NCI-H82 (cell line): ENCODE results near the gene FAM186B.
A peak's percentile ranks its signal among the peaks of the same experiment; 100 is the strongest.

Experiments used
- DNase-seq: peaks from one replicate; lab custom pipeline; 2025; lab: John Stamatoyannopoulos, UW

FAM186B gene

DNA sequence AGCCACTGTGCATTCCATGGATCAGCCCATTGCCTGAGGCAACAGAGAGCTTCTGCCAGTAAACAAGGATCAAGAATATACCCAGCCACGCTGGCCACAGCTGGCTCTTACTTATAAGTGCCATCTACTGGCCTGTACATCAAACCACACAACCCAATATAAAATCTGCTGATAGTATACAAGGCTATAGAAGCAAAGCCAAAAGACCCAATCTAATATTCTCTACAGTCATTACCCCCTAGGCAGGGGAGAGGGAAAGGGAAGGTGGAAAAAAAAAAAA is 4.4 kb upstream of the FAM186B start:
- DNase-seq, result peak; percentile 40

DNA sequence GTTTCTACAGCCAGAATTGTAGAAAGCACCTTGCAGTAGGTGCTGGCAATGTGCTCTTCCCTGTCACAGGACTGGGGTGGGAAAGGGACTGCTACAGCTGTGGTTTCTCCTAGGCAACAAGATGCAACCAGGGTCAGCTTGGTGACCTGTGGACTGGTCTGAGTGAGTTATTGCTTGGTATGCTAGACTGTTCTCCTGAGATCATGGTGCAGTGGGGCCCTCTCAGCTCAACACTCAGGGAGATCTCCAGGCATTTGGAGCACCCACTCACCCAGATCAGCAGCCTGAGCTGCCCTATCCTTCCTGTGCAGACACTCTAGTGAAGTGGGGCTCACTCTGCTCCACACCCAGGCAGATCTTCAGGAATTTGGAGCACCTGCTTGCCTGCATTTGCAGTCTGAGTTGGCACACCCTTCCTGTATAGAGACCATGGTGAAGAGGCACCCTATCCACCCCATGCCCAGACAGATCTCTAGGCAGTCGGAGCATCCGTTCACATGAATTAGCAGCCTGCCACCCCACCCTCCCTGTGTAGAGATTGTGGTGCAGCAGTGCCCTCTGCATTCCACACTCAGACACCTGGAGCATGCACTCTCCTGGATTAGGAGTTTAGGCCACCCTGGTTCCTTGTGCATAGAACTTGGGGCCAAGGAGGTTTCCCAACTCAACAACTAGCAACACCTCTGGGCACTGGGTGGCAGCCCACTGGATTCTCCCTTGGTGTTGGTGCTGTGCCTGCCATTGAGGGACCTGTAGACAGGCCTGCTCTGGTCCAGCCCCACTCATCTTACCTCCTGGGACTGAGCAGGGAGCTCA is 3.8 kb upstream of the FAM186B start:
- DNase-seq, result no peak

DNA sequence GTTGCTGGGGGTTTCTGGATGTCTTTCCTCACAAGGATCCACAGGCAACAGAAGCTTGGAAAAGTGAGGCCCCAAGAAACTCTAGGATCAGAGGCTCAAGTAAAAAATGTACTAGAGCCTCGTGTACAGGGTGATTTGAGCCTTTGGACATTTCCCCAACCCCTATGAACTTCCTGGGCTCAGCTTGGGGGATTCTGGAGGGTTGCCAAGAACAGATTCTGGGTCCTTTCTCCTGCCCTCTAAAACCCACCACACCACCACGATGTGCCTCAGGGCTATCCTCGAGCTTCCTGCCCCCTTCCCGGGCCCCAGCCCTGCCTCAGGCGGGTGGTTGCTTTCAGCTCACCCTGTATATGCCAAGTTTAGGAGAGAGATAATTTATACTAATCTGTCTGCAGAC is 583 bp downstream of the FAM186B start:
- DNase-seq, result no peak

DNA sequence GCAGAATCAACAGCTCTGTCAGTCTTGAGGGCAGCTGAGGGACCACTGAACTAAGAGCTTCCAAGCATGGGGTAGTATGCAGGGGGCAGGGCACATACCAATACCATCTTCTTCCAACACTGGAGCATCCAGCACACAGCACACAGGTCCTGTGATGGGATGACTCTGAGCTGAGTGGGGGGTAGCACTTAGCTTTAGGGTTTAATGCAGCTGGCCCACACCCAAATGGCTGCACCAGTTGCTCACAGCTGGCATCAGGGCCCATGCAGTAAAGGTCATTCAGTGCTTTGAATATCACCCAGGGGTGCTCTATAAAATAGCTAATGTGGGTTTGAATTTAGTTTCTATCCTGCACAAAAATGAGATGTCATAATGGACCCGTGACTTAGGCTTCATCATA is 1.7 kb downstream of the FAM186B start:
- DNase-seq, result no peak

DNA sequence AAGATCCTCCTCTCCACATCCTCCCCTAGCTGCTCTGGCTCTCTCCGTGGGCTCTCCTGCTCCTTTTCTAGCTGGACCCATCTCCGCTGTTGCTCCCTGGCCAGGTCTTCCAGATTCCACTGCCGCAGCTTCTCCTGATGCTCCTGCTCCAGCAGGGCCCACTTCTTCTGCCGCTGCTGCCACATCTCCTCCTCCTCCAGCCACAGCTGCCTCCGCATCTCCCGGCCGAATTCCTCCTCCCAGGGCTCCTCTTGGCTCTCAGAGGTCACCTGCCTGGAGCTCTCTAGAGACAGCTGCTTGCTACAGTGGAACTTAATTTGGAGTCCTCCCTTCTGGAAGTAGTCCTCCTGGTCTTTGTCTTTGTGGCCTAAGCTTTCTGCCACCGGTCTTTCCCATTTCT is 5.5 kb downstream of the FAM186B start:
- DNase-seq, result no peak

DNA sequence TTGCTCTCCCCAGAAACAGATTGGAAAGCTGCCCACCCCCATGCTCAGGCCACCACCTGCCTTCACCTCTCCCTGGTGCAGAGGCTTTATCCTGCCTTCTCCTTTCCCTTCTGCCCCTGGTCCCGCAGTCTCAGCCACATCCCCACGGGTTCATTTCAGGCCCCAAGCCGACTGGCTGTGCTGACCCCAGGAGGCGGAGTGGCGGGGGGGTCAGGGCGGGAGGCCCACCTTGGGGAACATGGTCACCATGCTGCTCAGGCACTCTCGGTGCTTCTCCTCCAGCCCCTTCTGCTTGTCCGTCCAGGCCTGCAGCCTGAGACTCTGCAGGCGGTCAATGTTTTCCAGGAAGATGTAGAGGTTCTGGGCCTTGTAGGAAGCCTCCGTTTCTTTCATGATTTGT is 6.9 kb downstream of the FAM186B start:
- no peak for DNase-seq

DNA sequence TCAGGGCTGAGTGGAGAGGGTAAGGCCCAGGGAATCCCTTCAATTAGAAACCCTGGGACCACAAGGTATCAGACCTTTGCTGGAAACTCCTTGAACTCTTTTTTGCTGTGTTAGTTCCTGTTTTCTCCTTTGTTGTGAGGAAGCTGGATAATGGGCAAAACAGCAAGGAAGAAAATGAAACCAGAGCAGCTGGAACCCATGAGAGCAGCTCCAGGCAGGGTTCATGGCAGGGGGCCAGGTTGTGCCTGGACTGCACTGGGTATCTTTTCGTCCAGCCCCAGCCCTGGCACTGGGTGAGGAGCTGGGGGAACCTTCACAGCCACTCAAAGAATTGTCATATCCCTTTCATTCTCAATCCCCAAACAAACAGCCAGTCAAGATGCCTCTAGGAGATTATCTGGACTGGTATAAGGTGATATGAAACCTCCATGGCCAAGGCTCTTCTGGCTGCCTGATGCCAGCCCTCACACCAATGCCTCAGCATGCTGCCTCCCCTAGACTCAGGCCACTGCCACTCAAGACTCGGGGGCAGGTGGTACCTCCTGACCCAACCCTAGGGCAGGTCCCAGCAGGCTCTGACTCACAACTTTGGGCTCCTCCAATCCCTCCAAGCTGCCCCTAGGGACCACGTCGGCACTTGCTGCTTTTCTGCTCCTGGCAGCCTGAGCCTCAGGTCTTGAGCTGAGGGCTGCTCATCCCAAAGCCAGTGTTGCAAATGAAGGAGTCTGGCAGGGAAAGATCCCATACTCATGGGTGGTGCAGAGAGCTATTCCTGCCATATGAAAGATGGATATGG is 16.5 kb downstream of the FAM186B start:
- no peak for DNase-seq

DNA sequence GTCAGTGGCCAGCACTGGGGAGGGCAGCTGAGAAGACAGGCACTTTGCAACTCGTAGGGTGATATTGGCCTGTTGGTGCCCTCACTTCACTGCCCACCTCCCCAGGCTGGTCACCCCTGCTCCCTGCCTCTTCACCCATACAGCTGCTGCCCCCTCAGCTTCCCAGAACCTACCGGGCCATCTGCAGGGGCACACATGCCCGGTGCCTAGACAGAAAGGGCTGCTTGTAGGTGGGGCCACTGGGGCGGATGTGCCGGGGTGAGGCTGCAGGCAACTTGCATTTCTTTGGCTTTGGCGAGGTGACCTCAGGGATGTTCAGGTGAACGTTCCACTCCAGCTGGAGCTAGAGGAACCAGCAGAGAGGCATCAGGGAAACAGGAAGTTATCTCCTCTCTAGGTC is 17.2 kb downstream of the FAM186B start:
- DNase-seq, result no peak

DNA sequence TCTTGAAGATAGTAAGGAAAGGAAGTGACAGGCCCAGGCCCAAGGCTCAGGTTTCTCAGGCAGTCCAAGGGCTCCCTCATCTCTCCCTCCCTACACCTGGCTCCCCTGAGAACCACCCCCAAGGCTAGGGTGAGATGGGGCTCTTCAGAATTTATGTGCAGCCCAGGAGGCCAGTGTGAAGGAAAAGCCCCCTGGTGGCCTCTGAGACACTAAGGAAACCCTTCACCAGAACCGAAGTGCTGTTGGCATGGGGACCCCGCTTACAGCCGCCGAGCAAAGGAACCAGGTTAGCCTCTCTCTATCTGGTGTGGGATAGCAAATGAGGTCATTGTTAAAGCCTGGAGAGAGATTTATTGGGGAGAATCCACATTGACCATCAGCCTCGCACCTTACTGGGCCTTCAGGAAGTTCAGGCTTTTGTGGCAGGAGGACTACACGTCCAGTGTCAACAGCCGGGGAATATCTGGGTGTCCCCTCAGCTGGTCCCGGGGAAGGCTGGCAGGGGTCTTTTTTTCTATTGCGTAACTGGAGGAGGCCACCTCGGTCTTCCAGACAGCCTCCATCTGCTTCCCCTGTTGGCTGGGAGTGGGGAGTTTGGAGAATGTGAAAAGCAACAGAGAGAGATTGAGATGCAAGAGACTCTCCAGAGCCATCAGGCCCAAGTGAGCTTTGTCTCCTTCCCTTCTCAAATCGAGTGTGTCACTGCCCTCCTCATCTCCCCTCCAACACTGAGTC is 18.1 kb downstream of the FAM186B start:
- no peak for DNase-seq

DNA sequence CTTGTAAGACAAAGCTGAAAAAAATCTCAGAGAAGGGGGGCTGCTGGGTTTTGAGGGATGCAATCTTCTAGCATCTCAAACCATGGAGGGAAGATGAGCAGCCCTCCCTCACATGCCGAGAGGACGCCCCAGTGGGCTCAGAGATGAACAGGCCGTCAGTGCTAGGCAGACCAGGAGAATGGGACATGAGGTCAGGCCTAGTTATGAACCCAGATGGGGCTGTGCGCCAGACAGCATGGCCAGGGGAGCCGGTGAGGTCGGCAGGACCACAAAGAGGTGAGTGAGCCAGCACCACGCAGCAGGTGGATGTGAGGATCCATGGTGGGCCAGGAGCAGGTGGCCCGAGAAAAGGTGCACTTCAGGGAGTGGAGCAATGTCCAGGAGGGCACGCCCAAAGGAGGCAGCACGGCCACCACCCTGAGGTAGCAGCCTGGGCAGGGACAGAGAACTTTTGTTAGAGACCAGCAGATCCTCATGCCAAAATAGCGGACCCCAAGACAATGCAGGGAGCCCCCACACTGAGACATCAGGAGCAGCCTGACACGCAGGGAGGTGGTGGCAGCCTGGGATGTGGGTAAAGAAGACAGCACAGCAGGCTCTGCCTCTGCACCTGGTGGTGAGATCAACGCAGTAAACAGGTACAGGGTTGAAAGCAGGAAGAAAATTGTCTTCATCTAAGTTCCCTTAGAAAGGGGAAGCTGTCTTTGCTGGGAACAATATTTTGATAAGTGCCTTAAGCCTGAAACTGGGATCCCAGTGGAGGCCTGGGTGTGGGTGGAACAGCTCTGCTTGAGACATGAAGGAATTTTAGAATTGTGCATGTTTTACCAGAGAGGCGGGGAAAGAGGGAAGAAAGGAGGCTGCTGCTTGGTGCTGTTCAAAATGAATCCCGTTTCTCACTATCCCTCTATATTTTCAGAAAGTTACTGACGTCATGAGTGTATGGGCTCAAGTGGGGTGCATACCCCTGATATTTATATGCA is 19.7 kb downstream of the FAM186B start:
- DNase-seq, result no peak

DNA sequence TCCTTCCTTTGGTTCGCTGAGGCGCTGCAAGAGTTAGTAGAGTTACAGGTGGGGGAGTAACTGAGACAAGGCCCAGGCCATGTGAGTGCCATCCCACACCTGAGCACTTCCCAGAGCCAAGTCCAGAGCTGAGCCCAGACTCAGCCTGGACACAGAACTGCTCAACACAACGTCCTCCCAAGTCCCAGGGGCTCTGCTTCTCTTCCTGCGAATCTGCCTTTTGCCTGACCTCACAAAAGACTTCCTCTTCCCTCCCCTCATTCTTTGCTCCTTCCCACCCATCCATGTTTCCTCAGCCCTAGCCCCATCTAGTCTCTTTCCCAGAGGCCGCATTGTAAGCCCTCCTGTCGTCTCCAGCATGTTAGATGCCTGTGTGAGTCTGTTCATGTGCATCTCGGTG is 20.8 kb downstream of the FAM186B start:
- no peak for DNase-seq

DNA sequence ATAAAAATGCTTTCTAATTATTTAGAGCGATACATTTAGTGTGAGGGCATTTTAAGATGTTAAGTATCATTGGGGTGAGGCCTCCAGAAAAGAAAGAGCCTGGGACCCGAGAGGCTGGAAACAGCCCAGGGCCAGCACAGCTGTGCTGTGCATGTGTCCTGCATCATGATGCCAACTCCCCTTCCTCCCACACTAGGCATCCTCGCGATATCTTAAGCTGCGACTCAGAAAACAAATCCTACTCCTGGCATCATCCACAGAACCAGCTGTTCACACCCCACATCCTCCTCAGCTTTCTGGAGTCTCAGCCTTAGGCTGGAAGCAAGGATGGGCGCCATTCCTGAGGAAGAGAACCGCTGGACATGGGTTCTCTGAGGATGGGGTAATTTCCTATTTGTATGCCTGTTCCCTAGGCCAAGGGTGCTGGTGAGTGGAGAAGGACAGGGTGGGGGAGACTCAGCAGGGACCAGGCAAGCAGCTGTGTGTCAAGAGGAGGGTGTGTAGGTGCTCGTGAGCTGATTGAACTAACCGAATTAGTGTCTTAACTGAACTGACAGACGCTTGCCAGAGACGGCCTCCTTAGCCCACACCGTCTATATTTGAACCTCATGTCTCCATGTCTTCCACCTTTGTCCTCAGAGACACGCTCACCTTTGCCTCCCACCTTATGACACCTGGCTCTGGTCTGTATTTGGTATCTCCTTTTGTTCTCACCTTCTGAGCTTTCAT is 21.9 kb downstream of the FAM186B start:
- peak; percentile 77 for DNase-seq

DNA sequence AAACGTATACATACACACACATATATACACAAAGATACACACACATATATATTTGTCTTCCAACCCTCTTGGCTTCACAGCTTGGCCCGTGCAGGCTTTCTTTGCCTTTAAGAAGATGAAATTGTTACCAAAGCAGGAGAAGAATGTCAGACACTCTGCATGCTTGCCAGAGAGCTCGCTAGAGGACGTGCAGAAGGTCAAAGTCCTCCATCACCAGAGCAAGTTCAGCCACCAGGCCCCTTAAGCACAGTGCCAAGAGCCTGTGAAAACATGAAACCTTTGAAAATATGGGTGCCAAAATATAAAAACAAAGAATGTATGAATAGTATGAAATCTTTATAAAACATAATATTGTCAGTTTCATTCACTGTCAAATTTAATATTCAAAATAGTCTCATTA is 22.6 kb downstream of the FAM186B start:
- no peak for DNase-seq

DNA sequence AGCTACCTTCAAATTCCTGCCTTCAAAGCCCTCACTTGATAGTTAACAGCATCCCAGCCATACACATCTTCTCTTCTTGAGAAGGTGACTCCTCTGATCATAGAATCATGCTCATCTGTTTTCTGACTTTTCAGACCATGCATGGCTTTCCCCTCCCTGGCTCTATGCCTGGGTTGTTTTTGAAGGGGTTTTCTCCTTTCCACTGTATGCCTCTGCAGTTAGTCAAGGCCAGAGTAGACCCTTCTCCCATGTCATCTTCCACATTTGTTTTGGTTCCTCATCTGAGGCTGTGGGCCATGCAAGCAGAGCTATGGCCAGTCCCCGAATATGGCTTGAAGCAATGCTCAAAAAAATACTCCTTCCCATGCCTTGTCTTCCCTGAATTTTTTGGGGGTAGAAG is 23.2 kb downstream of the FAM186B start:
- no peak for DNase-seq

DNA sequence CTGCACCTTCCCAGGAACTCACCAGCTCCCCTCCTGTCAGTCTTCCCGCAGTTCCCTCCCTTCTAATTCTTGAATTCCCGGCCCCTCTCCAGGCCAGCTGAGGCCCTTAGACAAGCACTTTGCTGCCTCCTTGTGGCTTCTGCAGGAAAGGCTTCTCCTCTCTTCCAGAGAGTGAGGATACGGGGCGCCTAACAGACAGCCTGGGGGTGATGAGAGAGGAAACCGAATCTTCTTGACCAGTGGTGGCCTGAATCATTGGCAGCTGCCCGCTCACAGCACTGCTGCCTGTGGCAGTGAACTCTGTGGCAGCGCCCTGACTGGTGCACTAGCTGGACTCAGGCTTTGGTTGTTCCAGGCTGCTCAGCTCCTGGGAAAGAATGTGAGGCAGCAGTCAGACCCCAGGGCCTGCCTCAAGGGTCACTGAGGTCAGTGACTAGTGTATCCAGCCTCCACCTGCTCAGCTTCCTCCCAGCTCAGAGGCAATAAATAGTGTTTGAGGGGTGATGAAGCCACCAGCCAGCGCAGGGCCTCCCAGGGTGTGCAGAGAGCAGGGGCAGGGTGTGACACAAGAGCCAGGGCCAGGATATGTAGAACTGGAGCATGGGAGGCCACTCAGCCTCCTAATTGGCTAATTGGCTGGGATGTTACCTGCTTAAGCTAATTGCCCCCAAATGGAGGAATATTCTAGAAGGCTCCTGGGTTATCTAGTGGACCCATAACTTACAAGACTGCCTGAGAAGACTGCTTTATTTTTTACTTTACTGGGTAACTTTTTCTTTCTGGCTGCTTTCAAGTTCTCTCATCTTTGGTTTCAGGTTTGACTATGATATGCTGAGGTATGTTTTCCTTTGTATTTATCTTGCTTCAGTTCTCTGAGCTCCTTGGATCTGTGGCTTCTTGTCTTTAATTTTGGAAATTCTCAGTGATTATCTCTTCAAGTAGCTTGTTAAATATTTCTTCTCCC is 24.6 kb downstream of the FAM186B start:
- DNase-seq, result peak; percentile 96

DNA sequence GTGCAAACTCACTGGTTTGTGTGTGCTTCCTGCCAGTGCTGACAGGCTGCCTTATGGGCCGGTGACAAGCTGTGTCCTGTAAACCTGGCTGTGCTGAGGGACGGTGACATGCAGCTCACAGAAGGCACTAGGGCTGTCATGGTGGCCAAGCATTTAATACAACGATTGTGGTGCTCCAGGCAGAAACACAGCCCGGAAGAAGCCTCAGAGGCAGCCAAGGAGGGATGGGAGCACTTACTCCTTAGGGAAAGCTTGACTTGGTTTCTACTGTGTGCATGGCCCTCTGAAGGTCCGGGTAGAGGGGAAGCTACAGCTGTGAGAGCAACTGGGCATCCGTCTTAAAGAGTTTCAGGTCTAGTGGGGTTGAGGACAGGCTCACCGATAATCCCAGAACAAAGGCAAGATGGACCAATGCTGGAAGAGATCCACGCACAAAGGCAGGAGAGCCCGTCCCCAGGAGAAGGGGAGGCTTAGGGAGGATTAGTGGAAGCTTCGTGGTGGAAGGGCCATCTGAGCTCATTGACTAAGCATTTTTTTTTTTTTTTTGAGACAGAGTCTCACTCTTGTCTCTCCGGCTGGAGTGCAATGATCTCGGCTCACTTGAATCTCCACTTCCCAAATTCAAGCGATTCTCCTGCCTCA is 26.8 kb downstream of the FAM186B start:
- peak; percentile 98 for DNase-seq

DNA sequence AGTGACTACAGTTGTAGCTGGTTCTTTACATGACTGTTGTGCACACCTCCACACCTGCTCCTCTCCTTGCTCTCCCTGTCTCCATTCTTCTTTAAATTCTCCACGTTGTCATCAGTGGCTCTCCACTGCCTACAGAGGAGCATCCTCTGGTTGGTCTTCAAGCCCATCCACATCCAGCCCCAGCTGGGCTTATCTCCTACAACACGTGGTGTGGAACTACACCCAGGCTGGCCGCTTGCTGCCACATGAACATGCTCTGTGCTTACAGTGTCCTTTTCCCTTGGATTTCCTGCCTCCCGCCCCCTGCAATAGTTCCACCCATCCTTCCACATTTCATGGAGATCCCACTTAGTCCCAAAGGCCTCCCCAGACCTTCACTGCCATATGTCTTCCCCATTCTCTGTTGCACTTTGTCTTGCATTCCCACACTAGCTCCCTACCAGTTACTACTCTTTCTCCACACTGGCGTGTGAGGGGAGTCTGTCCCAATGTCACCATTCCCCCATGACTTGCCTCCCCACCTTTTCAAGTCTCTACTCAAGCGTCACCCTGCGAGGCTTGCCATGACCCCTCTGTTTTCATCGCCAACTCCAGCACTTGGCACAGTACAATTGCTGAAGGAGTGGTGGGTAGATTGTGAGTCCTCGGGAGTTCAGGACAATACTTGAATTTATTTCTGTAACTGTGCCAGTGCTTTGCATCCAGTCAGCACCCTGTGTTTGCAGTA is 27.7 kb downstream of the FAM186B start:
- DNase-seq, result peak; percentile 30

DNA sequence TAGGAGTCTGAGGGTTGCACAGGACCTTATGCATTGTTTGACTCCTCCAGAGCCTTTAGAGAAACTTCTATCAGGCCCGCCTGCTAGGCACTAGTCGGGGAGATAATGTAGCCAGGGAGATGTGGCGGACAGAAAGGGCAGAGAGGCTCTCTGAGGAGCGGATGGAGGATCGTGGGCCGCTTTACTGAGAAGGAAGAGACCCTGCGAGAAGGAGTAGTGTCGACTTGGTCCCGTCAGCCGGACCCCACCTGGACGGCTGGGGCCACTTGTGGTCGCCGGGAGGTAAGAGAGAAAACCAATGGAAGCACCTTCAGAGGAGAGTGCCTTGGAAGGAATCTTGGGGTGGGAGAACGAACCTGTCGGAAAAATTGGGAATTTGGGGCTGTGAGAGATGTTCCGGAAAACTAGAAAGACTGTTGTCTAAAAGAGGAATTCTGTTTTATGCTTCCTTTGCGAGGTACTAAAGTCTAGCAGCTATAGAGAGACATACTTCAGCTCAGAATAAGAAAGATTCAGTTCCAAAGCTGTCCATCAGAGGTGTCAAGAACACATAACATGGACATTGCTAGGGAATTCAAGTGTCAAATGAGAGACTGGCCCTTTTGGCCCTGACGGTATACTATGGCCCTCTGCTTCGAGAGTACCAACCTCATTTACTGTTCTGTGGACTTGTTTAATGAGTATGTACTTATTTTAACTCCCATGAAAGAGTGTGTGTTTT is 36.8 kb downstream of the FAM186B start:
- DNase-seq, result peak; percentile 44
